Ishikawa (cell line): Measurements from ENCODE around the gene TSPAN13.

Experiments used
- CEBPB ChIP-seq: IDR thresholded peaks from 2 replicates; pipeline ENCODE4 v1.6.1; 2012
- CREB1 ChIP-seq: IDR thresholded peaks from 2 replicates; pipeline ENCODE4 v1.6.1; 2012; ENCODE audit warnings: low read depth
- EGR1 ChIP-seq: IDR thresholded peaks from 2 replicates; pipeline ENCODE4 v1.6.1; 2012
- EP300 ChIP-seq: IDR thresholded peaks from 2 replicates; pipeline ENCODE4 v1.6.1; 2012; ENCODE audit warnings: borderline replicate concordance
- FOXM1 ChIP-seq: IDR thresholded peaks from 2 replicates; pipeline ENCODE4 v1.6.1; 2012; ENCODE audit warnings: low read depth, borderline replicate concordance
- NFIC ChIP-seq: IDR thresholded peaks from 2 replicates; pipeline ENCODE4 v1.6.1; 2012
- RAD21 ChIP-seq: IDR thresholded peaks from 2 replicates; pipeline ENCODE4 v1.6.1; 2012; ENCODE audit warnings: low read depth
- REST ChIP-seq: IDR thresholded peaks from 2 replicates; pipeline ENCODE4 v1.6.1; 2012; ENCODE audit warnings: low read depth, mild to moderate bottlenecking
- TAF1 ChIP-seq: IDR thresholded peaks from 2 replicates; pipeline ENCODE4 v1.6.1; 2012; ENCODE audit warnings: low read depth, mild to moderate bottlenecking
- TCF12 ChIP-seq: IDR thresholded peaks from 2 replicates; pipeline ENCODE4 v1.6.1; 2012; ENCODE audit warnings: low read depth
- TEAD4 ChIP-seq: IDR thresholded peaks from 2 replicates; pipeline ENCODE4 v1.6.1; 2012
- USF1 ChIP-seq: IDR thresholded peaks from 2 replicates; pipeline ENCODE4 v1.6.1; 2012
- YY1 ChIP-seq: IDR thresholded peaks from 2 replicates; pipeline ENCODE4 v1.6.1; 2012; ENCODE audit warnings: low read depth
- ZBTB7A ChIP-seq: IDR thresholded peaks from 2 replicates; pipeline ENCODE4 v1.6.1; 2012; ENCODE audit warnings: low read depth
- TF ChIP-seq, protein P1 (sequence below): IDR thresholded peaks from 2 replicates; pipeline ENCODE4 v1.6.1; 2012

Gene TSPAN13

GRCh38 chr7:16785321-16785720, 31.8 kb downstream of the TSPAN13 start:
- no peak for TF ChIP-seq ZBTB7A
- TF ChIP-seq, protein P1, sequence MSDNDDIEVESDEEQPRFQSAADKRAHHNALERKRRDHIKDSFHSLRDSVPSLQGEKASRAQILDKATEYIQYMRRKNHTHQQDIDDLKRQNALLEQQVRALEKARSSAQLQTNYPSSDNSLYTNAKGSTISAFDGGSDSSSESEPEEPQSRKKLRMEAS, result no peak
- no peak for TF ChIP-seq REST
- no peak for TF ChIP-seq RAD21
- TF ChIP-seq YY1, result no peak
- no peak for TF ChIP-seq CEBPB
- no peak for TF ChIP-seq EP300
- TF ChIP-seq TEAD4, result no peak
- no peak for TF ChIP-seq FOXM1
- TF ChIP-seq NFIC, result no peak

GRCh38 chr7:16785846-16786245, 32.3 kb downstream of the TSPAN13 start:
- TF ChIP-seq TCF12 (no peak), REST (no peak)
- TF ChIP-seq, protein P1, result no peak

- TF ChIP-seq CEBPB (no peak), RAD21 (no peak), TAF1 (no peak), TEAD4 (no peak), REST (no peak), EP300 (no peak)
Observed at GRCh38 chr7:16786257-16786656, 32.7 kb downstream of the TSPAN13 start.

DNA sequence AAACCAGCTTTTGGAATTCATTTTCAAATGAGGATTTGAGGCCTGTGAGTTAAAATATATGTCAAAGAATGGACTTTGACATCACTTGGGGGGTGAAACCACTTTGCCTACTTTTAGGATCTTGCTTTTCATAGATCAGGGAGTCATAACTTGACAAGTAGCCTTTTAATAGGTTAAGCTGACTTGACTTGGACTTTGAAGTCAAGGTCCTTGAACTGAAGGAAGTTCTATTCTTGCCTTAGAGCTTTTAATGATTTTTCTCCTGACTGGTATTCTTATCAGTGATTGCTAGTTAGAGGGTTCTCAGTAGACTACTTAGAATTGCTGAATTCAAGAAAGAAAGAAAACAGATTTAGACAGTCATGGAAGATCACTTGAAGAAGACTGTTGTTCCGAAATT, 33.6 kb downstream of the TSPAN13 start:
- TF ChIP-seq RAD21, result no peak
- TF ChIP-seq YY1, result no peak
- no peak for TF ChIP-seq EGR1
- no peak for TF ChIP-seq ZBTB7A
- TF ChIP-seq EP300, result no peak
- no peak for TF ChIP-seq CEBPB
- no peak for TF ChIP-seq TEAD4
- TF ChIP-seq FOXM1, result no peak
- no peak for TF ChIP-seq REST
- no peak for TF ChIP-seq TAF1
- TF ChIP-seq NFIC, result no peak
- TF ChIP-seq USF1, result no peak
- TF ChIP-seq, protein P1, result no peak
- TF ChIP-seq TCF12, result no peak
- TF ChIP-seq CREB1, result no peak
